ENCODE results near the gene LRCOL1.

Gene LRCOL1

DNA sequence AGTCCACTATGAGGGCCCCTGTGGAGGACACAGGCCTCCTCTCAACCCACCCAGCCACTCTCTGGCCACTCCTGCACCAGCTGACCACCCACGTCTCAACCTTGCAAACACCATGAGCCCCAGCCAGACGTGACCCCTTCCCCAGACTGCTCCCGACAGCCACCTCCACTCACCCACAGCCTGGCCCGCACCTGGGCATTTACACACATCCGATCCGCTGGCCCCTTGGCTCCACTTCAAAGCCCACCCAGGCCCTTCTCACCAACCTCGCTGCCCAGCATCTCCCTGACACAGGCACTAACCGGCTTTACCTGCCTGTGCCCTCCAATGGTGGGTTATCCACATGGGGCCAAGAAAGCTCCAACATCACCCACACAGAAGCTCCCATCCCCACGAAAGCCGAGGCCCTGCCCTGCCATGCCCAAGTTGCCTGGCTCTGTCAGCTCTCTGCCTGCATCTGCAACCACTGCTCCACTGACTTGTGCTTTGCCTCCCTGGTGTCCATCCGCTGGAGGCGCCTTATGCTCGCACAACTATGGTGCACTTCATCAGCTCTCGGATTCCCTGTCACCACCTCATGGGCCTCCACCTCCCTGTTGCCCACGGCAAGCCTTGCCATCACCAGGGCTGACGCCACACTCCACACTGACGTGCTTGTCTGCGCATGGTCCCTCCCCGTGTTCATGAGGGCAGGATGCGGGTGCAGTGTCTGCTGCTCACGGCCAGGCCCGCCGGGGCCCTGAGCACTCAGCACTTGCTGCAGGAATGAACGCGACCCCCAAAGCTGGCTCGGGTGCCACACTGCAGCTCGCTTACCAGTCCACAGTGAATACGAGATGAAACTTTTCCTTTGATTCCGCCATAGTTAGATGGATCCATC, 24.9 kb upstream of the LRCOL1 start:
- no peak for DNase-seq

DNA sequence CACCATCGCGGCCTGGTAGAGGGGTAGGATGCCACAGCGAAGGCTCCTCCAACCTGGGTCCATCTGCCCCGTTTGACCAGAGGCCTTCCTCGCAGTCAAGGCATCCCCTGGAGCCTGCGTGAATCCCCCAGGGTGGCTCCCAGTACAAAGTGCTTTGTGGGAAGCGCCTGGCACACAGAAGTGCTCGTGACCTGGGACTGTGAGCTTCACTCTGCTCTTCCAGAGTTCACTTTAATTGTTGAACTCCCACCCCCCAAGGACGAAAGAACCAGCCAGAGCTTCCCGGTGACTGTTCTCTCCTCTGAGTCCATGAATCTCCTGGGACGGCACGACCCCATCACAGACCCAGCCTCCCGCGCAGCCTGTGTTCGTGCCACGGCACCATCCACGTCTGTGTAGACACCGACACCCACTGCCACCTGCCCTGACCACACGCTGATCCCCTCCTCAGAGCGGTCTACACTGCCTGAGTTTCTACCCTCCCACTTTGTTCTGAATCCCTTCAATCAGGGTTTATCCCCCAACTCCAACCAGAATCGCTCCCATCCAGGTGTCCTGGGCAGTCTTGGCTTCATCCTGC, 24.1 kb upstream of the LRCOL1 start:
- DNase-seq, result no peak

DNA sequence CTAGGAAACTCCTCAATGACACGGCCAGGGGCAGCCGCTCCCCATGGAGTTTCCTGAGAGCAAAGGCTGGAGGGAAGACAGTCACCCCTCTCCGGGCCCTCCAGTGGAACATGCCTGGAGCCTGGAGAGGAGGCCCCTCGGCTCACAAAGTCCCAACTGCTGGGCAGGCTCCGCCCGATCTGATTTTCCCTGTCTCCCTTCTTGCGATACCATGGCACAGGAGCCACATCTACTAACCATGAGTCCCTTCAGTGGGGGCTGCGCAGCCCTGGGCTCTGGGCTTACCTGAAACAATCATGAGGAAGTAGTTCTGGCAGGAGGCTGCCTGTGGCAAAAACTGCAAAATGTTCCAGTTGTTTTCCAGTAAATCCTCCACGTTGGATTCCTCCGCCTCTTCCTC, 23.5 kb upstream of the LRCOL1 start:
- DNase-seq, result no peak

DNA sequence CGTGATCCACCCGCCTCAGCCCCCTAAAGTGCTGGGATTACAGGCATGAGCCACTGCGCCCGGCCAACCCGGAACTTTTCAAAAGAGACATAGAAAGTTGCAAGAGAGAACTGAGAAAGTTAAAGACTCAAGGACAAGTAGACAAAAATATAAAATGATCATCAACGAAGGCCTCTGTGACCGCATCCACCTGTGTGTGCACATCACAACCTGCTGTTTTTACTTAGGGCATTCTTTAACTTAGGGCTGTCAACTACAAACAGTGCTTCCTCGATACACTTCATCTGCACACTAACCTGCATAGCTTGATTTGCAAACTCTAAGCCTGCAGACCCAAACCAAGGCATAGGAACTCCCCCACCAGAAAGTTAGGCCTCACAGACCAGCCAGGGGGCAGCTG, 23.0 kb upstream of the LRCOL1 start:
- DNase-seq, result no peak

DNA sequence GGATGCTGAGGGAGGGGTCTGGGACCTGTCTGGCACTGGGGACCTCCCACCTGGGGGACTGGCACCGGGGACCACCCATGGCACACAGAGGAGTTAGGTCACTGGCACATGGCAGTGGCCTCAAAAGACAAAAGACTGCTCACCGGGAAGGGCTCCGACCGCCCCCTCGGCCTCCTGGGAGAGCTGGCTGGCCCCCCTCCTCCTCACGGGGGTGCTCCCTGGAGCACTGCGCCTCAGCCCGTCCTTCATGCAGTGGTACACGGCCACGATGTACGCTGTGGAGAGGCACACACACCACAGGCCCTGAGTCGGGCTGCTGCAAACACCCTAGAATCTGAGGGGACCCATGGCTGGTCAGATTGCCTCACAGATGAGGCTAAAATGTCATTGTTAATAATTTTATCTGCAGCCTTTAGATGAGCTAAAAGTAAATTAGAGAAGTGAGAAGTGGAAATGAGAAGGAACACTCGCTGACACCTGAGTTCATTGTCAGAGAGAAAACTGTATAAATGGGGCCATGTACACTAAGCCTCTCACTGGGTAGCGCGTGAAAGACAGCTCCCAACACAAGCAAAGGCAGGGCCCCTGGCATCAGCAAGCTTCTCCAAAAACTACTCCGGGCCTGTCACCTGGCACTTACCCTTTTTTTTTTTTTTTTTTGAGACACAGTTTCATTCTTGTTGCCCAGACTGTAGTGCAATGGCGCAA, 22.3 kb upstream of the LRCOL1 start:
- DNase-seq, result no peak

DNA sequence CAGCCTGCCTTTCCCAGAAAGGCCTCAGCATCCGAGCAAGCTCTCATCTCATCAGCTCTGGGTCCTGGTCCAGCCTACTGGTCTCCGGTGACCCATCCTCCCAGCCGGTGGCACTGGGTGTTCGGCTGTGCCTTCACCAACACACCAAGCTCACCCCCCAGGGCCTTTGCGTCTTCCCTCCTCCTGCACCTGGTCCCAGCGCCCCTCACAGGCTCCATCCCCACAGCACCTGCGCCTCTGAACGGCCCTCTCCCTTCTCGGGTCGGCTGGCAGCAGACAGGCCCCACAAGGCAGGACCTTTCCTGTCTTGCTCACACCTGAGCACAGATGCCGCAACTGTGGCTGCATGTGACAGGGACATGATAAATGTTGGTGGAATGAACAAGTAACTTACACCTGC, 21.3 kb upstream of the LRCOL1 start:
- no peak for DNase-seq

DNA sequence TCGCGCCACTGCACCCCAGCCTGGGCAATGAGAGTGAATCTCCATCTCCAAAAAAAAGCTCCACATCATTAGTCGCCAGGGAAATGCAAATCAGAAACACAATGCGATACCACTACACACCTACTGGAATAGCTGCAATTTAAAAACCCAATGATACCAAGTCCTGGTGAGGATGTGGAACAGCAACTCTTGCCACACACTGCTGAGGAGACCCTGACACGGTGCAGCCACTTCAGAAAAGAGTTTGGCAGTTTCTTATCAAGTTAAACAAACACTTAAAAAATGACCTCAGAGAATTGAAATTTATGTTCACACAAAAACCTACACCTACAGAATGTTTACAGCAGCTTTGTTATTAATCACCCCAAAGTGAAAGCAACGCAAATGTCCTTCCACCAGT, 20.3 kb upstream of the LRCOL1 start:
- no peak for DNase-seq

DNA sequence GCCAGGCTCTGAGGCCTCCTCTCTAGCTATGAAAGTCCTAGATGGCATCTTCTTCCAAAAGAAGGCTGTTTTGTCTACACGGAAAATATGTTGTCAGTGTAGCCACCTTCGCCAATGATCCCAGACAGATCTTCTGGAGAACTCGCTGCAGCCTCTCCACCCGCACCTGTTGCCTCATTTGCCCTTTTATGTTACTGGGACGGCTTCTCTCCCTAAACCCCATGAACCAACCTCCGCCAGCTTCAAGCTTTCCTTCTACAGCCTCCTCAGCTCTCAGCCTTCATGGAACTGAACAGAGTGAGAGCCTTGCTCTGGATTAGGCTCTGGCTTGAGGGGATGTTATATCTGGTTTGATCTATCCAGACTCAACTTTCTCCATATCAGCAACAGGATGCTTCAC, 18.9 kb upstream of the LRCOL1 start:
- DNase-seq, result no peak

DNA sequence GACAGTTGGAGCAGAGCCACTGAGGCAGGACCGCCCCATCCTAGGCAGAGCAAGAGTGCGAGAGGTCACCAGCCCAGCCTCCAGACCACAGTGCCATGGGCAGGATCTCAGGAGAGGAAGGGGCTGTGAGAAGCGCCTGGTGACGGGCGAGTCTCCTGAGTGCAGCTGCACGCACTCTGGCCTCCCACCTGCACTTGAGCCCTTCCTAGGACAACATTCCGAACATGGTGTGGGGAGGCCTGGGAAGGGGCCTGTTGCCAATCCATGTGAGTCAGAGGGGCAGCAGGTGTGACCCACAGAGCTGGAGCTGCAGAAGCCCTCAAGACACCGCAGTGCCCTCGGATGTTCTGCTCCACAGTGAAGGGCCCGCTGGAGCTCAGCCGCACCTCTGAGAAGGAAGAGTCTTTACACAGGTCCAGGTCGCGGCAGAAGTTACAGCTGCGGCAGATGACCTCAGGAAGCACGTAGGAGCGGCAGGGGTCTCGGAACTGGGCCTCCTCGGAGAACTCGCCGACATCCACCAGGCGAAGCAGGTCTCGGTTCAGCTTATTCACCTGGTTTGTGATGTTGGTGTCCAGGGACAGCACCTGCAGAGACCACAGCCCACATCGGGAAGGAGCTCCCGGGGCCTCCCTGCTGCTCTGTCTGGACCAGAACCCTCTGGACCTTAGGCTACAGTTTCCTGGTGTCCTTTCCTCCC, 15.5 kb upstream of the LRCOL1 start:
- no peak for DNase-seq

DNA sequence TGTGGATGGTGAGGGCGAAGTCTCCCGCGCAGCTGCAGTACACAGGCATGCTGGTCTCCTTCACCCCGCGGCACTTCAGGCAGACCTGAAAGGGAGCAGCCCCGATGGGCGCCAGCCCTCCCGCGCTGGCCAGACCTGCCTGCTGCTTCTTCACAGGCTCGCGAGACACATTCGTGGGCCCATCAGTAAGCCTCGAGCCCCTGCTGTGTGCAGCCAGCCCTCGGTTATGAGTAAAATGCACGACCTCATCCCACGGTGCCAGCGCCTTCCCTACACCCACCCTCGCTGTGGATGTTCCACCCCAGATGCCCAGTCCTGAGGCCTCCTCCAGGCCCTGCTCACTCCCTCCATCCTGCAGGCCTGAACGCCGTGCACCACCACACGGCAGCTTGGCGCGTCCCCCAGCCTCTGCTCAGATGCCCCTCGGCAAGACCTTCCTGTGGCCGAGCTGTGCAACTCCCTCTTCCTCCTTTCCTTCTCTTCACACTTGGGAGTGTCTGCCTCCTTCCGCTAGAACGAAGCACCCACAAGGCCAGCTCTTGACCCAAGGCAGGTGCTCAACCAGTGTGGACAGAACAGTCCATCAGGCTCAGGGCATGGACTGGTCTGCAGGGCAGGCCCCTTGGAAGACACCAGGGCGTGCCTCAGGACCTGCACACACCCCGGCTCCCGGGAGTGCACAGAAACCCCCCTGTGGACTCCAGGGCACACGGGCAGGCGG, 14.7 kb upstream of the LRCOL1 start:
- DNase-seq, result no peak

DNA sequence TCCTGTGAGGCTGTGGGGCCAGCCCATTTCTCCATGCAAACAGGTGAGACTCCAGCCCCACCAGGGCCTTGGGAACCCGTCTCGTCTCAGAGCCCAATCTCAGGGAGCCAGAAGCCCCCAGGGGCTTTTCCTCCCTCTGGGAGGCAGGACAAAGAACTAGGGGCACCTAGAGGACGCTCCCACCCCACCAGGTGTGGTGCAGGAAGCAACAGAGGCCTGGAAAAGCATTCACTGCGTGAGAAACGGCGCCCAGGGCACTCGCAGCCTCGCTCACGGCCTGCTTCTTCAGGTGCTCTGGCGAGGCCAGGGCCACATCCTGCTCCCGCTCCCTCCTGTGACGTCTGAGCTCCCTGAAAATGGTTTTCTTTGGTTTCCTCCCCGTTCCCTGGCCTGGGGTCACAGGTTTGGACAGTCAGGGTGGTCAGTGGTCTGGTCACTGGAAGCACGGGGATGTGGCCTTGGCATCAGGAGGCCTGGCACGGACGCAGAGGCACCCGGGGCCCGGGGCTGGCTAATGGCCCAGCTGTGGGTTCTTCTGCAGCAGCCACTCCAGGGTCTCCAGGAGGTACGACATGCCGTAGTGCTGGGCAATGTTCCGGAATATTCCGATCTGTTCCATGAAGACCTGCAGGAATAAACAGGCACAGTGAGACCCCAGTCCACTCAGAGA, 13.9 kb upstream of the LRCOL1 start:
- no peak for DNase-seq

DNA sequence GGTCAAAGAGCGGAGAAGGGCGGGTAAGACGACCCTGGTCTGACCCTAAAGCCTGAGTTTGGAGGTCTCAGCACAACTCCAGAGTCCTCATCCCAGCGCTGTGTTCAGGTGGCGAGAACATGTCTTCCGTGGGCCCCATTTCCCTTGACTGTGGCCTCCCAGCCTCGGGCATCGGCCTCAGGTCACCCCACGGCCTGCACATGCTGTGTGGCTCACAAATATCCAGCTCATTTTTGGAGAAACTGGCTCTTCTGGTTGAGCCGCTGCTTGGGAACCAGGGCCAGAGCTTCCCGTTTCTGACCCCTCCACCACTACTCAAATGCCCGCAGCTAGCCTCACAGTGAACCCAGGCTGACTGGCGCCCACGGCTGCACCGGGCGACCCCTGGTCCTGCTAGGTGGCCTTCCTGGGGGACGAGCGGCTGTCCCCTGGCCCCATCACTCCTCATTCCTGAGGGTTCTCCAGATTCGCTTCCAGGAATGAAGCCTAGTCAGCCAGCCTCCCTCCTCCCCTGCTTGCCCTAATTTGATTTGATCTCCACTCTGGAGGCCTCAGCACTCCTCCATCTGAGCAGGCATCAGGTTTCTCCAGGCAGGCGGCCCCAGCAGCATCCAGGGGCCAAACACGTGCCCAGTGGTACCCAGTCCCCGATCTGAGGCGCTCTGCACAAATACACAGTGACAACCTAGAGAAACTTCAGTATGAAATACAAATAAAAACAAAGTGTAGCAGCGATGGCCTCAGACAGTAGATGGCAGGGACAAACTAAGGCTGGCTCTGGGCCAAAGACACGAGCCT, 12.9 kb upstream of the LRCOL1 start:
- no peak for DNase-seq

DNA sequence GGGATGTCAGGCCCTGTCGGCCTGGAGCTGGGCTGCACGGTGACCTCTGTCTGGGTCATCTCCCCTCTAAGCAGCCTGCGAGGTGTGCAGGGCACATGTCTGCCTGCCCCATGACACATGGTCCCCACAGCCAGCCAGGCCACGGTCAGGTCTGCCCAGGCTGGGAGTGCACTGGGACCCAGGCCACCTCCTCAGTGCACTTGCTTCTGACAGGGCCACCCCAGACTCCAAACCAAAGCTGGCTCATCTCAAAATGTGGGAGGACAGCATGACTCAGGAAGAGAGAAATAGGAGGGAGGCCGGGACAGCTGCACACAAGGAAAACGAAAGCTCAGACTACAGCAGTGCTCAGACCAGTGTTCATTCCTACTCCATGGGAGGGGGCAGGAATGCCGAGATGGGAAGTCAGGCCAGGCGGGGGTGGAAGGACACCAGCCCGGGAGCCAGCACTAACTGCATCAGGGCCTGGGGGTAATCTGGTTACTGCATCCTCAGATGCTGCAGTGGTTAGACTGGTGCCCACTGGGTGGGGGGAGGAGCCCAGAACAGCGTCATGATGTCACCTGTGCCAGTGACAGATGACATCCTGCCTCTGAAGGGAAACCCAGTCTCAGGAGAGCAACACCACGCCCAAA, 12.2 kb upstream of the LRCOL1 start:
- DNase-seq, result no peak

DNA sequence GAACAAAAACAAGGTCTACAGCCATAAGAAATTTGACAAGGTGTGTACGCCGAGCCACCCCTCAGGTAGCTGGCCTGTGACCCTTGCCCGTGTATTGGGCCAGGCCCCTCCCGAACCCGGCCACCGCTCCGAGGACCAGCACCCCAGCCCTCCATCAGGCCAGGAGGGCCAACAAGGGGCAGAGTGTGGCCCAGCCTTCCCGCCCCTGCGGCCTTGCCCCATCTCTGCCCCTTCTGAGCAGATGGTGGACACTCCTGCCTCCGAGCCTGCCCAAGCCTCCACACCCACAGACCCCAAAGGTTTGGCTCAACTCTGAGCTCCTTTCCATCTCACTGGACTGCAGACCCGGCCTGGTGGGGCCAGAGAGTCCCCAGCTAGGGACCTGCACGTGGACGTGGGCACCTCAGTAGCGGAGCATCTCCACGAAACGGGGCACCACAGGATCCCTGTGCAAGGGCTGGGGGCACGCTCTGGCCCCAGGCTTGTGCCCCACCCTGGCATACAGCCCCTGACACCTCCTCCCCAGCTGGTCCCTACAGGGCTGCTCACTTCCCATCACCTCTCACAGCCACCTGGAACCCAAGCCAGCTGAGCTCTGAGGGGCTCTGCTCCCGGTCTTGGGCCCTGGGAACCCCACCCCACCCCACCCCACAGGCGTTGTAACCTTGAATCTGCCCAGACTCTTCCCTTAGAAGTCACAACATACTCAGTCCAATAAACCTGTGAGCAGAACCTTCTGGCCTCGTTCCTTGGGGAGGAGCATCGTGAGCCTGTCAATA, 11.5 kb upstream of the LRCOL1 start:
- DNase-seq, result no peak

DNA sequence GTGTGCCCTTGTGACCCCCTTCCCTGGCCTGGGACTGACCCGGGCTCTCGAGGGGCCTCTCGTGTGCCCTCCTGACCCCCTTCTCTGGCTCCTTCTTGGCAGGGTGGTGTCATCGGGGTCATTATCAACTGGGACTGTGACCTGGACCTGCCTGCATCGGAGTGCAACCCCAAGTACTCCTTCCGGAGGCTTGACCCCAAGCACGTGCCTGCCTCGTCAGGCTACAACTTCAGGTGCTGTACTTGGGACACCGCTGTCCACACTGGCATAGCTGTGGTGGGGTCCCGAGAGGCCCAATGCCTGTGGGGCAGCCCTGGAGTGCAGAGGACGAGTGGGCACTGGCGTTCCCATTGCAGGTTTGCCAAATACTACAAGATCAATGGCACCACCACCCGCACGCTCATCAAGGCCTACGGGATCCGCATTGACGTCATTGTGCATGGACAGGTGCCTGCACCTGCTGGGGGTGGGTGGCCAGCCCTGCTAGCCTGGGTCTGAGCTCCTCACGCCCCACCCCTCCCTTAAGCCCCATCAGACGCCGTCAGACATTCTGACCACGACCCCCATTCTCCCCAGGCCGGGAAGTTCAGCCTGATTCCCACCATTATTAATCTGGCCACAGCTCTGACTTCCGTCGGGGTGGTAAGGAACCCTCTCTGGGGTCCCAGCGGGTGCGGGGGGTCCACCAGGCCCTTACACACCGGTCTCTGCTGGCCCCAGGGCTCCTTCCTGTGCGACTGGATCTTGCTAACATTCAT, 10.7 kb upstream of the LRCOL1 start:
- no peak for DNase-seq

DNA sequence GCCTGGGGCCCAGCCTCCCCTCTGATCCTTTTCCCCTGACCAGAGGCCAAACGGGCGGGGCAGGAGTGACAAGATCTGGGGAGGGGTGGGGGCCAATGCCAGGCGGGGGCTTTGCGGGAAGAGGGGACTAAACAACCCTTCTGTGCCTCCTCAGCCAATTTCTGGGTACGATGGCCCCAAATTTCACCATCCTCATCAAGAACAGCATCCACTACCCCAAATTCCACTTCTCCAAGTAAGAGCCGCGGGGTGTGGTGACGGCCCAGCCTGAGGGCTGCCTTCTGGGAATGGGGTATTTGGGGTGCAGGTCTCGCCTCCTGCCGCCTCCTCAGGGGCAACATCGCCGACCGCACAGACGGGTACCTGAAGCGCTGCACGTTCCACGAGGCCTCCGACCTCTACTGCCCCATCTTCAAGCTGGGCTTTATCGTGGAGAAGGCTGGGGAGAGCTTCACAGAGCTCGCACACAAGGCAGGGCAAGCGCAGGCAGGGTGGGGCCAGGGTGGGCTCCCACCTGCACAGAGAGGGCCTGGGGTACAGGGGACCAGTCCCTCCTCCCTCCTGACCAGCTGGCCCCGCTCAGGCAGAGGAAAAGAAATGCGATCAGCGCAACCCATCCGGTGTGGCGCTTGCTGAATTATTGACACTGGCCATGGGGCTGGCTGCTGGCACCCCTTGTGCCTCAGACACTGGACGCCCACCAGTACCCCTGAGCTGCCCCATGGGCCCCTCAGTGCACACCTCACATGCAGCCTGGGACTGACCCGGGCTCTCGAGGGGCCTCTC, 9.9 kb upstream of the LRCOL1 start:
- DNase-seq, result no peak

DNA sequence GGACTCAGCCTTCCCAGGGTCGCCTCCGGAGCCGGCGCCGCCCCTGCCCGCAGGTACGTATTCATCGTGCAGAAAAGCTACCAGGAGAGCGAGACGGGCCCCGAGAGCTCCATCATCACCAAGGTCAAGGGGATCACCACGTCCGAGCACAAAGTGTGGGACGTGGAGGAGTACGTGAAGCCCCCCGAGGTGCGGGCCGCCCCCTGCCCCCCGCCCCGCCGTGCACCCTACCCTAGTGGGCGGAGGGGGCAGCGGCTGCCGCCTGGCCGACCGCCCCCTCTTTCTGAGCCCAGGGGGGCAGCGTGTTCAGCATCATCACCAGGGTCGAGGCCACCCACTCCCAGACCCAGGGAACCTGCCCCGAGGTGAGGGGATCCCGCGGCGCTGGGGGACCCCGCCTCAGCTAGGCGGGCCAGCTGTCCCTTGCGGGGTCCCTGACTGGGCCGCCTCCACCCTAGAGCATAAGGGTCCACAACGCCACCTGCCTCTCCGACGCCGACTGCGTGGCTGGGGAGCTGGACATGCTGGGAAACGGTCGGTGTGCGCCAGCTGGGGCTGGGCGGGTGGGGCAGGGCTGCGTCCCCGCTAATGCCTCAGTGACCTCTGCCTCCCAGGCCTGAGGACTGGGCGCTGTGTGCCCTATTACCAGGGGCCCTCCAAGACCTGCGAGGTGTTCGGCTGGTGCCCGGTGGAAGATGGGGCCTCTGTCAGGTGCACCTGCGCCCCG, 9.2 kb upstream of the LRCOL1 start:
- no peak for DNase-seq

DNA sequence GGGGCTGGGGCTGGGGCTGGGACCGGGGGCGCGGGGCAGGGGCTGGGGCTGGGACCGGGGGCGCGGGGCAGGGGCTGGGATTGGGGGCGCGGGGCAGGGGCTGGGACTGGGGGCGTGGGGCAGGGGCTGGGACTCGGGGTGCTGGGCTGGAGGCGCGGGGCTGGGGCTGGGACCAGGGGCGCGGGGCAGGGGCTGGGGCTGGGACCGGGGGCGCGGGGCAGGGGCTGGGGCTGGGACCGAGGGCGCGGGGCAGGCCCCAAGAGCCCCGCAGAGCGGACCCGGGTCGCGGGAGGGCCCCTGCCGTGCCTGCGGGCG, 8.6 kb upstream of the LRCOL1 start:
- no peak for DNase-seq
